ENCODE results near the gene TMEM50B.
"Not testable (repeated sequence)": the region's sequence is repeated elsewhere in the genome, so short reads cannot be mapped to it uniquely, and the experiment has no call there.

TMEM50B gene

GRCh38 chr21:33425825-33426224 is 53.9 kb downstream of the TMEM50B start:
- DNase-seq: no peak

GRCh38 chr21:33424214-33424613 is 55.6 kb downstream of the TMEM50B start:
- DNase-seq: no peak

GRCh38 chr21:33421713-33422393 is 57.9 kb downstream of the TMEM50B start:
- DNase-seq: no peak

- no peak for DNase-seq
Measured at GRCh38 chr21:33419538-33420123, 60.1 kb downstream of the TMEM50B start.

GRCh38 chr21:33418691-33419090 is 61.1 kb downstream of the TMEM50B start:
- DNase-seq: no peak

GRCh38 chr21:33414926-33415325 is 64.8 kb downstream of the TMEM50B start:
- no peak for DNase-seq

- no peak for DNase-seq
Measured at GRCh38 chr21:33414068-33414467, 65.7 kb downstream of the TMEM50B start.

GRCh38 chr21:33412832-33413519 is 66.8 kb downstream of the TMEM50B start:
- no peak for DNase-seq

GRCh38 chr21:33412439-33412831 is 67.3 kb downstream of the TMEM50B start:
- not testable (repeated sequence) for DNase-seq

- DNase-seq: no peak
Measured at GRCh38 chr21:33411949-33412430, 67.8 kb downstream of the TMEM50B start.

GRCh38 chr21:33406493-33406892 is 73.3 kb downstream of the TMEM50B start:
- no peak for DNase-seq

- peak; percentile 26 for DNase-seq
Measured at GRCh38 chr21:33403786-33404585, 75.8 kb downstream of the TMEM50B start.

- DNase-seq: peak; percentile 28
Measured at GRCh38 chr21:33403128-33403785, 76.5 kb downstream of the TMEM50B start, which contains the start of gene IFNGR2. IFNGR2 (plus strand) TSS chr21:33403413; CDS start chr21:33403544, 131 bp downstream.

GRCh38 chr21:33402001-33402979 is 77.5 kb downstream of the TMEM50B start:
- no peak for DNase-seq

GRCh38 chr21:33401630-33401992 is 78.2 kb downstream of the TMEM50B start:
- DNase-seq: no peak
